HL-60/S4 treated with retinoic acid at 250 ng/mL for 4 days and 3 days (cell line): ENCODE results near the gene ZSWIM7.
"Not testable (repeated sequence)": the region's sequence is repeated elsewhere in the genome, so short reads cannot be mapped to it uniquely, and the experiment has no call there.

ENCODE experiments used
- in situ Hi-C: fragments of 300-500 bp; cut with MboI; formaldehyde crosslinking; loops from 2 replicates; pipeline ENCODE4 v1.7.0; 2022; ENCODE audit warnings: low sequenced_read_pairs

The ZSWIM7 gene

GRCh38 chr17:15936481-15936880, 63.0 kb downstream of the ZSWIM7 start:
- in situ Hi-C loops: not testable (repeated sequence)

DNA sequence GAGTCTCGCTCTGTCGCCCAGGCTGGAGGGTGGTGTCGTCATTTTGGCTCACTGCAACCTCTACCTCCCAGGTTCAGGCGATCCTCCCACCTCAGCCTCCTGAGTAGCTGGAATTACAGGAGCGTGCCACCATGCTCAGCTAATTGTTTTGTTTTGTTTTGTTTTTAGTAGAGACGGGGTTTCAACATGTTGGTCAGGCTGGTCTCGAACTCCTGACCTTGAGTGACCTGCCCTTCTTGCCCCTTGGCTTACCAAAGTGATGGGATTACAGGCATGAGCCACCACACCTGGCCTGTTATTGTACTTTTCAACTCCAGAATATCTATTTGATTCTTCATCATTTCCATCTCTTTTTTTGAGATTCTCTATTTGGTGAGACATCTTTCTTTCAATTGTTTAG, 63.6 kb downstream of the ZSWIM7 start:
- in situ Hi-C loops: no loop called here

- in situ Hi-C loops: no loop called here
These were observed 64.6 kb downstream of the ZSWIM7 start for GRCh38 chr17:15934866-15935265.

- in situ Hi-C loops: no loop called here
These were observed 68.1 kb downstream of the ZSWIM7 start for GRCh38 chr17:15931394-15931793.

DNA sequence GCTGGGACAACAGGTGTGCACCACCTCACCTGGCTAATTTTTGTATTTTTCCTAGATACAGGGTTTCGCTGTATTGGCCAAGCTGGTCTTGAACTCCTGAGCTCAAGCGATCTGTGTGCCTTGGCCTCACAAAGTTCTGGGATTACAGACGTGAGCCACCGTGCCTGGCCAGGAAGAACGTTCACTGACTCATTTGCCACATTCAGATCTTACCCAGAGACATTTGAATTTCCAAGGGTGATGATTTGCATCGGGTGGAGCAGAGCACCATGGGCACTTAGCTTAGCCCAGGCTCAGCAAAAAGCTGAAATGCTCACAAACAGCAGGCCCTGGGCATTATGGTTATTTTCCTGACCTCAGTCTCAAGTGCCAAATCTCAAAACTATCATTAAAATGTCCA, 69.1 kb downstream of the ZSWIM7 start:
- in situ Hi-C loops: no loop called here

GRCh38 chr17:15929941-15930340, 69.6 kb downstream of the ZSWIM7 start:
- in situ Hi-C loops: no loop called here

- in situ Hi-C loops: no loop called here
These were observed 71.2 kb downstream of the ZSWIM7 start for GRCh38 chr17:15928286-15928785.
